HG02588 (cell line): ENCODE data around the gene MTA1.

Source experiments
- ATAC-seq: cut with Tn5 transposase; IDR thresholded peaks from one replicate; pipeline ENCODE4 v1.9.1; 2021; ENCODE audit warnings: mild to moderate bottlenecking, moderate library complexity; ENCODE audit not compliant: unreplicated experiment

Gene MTA1

GRCh38 chr14:105458010-105458409 is 38.4 kb downstream of the MTA1 start:
- no peak for ATAC-seq

GRCh38 chr14:105458571-105458970 is 38.9 kb downstream of the MTA1 start:
- no peak for ATAC-seq

- ATAC-seq, result no peak
Measured at GRCh38 chr14:105460116-105460515, 40.5 kb downstream of the MTA1 start.

- ATAC-seq, result no peak
Measured at GRCh38 chr14:105460616-105461015, 41.0 kb downstream of the MTA1 start.

- no peak for ATAC-seq
Measured at GRCh38 chr14:105461903-105462302, 42.3 kb downstream of the MTA1 start.

GRCh38 chr14:105464501-105464900 is 44.9 kb downstream of the MTA1 start:
- ATAC-seq, result no peak

GRCh38 chr14:105465209-105466031 is 45.8 kb downstream of the MTA1 start:
- no peak for ATAC-seq

- no peak for ATAC-seq
Measured at GRCh38 chr14:105466531-105467248, 47.1 kb downstream of the MTA1 start.

- no peak for ATAC-seq
Measured at GRCh38 chr14:105467249-105467941, 47.8 kb downstream of the MTA1 start.

- no peak for ATAC-seq
Measured at GRCh38 chr14:105467942-105468471, 48.4 kb downstream of the MTA1 start.

- ATAC-seq, result no peak
Measured at GRCh38 chr14:105468621-105469241, 49.1 kb downstream of the MTA1 start.

GRCh38 chr14:105469456-105470349 is 50.1 kb downstream of the MTA1 start:
- ATAC-seq, result no peak

- ATAC-seq, result no peak
Measured at GRCh38 chr14:105470350-105471296, 51.0 kb downstream of the MTA1 start.

GRCh38 chr14:105471297-105471821 is 51.7 kb downstream of the MTA1 start:
- ATAC-seq, result no peak

- ATAC-seq, result no peak
Measured at GRCh38 chr14:105471823-105472485, 52.3 kb downstream of the MTA1 start.

- ATAC-seq, result no peak
Measured at GRCh38 chr14:105472486-105472991, 52.9 kb downstream of the MTA1 start.

- no peak for ATAC-seq
Measured at GRCh38 chr14:105473033-105473676, 53.5 kb downstream of the MTA1 start.
